GM12878 (cell line): ENCODE data around the gene TRHDE. TPM values are rescaled to one million over a fixed set of nuclear protein-coding genes. Genes with fewer than 3 reads are reported as not detected.

Experiments
- ATAC-seq: fragments of 200-7000 bp; cut with Tn5 transposase; 3 replicates; pipeline ENCODE4 v1.9.1; 2020; ENCODE audit warnings: mild to moderate bottlenecking, moderate library complexity
- BruUV-seq: library from RNA; stranded (reverse); fragments of 400-500 nt; replicated peaks from 2 replicates; lab custom pipeline; 2021; lab: Mats Ljungman, UMichigan
- CTCF ChIA-PET: fragments of 300-600 bp; sonication (Branson Sonifier 250); formaldehyde crosslinking; extraction: SDS; loops from one replicate; lab custom pipeline; 2021; ENCODE audit warnings: inconsistent platforms; lab: Yijun Ruan, JAX
- POLR2A ChIA-PET: fragments of 350-600 bp; formaldehyde crosslinking; extraction: SDS; loops from one replicate; lab custom pipeline; 2021; ENCODE audit warnings: inconsistent platforms; lab: Charles Lee
- RAD21 ChIA-PET: fragments of 300-600 bp; sonication (Branson Sonifier 250); formaldehyde crosslinking; loops from one replicate; lab custom pipeline; 2023; ENCODE audit warnings: antibody characterized with exemption; ENCODE audit not compliant: unreplicated experiment; lab: Charles Lee
- SMC1A ChIA-PET: fragments of 300-600 bp; sonication (Branson Sonifier 250); formaldehyde crosslinking; loops from one replicate; lab custom pipeline; 2023; ENCODE audit not compliant: unreplicated experiment, uncharacterized antibody; lab: Charles Lee
- DNase-seq: peaks from one replicate; pipeline ENCODE4 v3.0.0-alpha.2; 2011; ENCODE audit warnings: low read depth, low spot score
- FAIRE-seq: peaks from 3 replicates; lab custom pipeline; 2011; peaks lifted over from hg19 to GRCh38; lab: Jason Lieb, UNC
- H2AFZ ChIP-seq: 2 replicates; pipeline ENCODE4 v1.6.0; 2011; ENCODE audit warnings: low read depth, low read length, control low read depth; ENCODE audit not compliant: control insufficient read depth
- H3K27ac ChIP-seq: 2 replicates; pipeline ENCODE4 v1.5.1; 2011; ENCODE audit warnings: control low read depth; ENCODE audit not compliant: control insufficient read depth, insufficient read depth
- H3K27me3 ChIP-seq, 2 experiments: replicated peaks in 1 of 2; 2 replicates each; pipeline versions ENCODE4 v1.6.0 to v1.6.1; 2011; ENCODE audit warnings: low read length in 1 of 2; ENCODE audit not compliant: control insufficient read depth in 2 of 2, insufficient read depth in 2 of 2
- H3K36me3 ChIP-seq, 2 experiments: 2 replicates each; pipeline ENCODE4 v1.5.1; 2011; ENCODE audit warnings: low read length in 1 of 2; ENCODE audit not compliant: control insufficient read depth in 2 of 2, insufficient read depth in 2 of 2
- H3K4me1 ChIP-seq: 2 replicates; pipeline ENCODE4 v1.6.1; 2011; ENCODE audit warnings: mild to moderate bottlenecking, low read length, moderate library complexity, mixed read lengths; ENCODE audit not compliant: control insufficient read depth, insufficient read depth
- H3K4me2 ChIP-seq: 2 replicates; pipeline ENCODE4 v1.6.0; 2011; ENCODE audit warnings: control low read depth; ENCODE audit not compliant: control insufficient read depth, insufficient read depth
- H3K4me3 ChIP-seq: fragments of 200-600 bp; sonication (generic); 2 replicates; pipeline ENCODE4 v1.5.1; 2016
- H3K79me2 ChIP-seq: 2 replicates; pipeline ENCODE4 v1.6.0; 2011; ENCODE audit warnings: low read length; ENCODE audit not compliant: control insufficient read depth, insufficient read depth
- H3K9ac ChIP-seq: 2 replicates; pipeline ENCODE4 v1.8.0; 2011; ENCODE audit warnings: low read length, control low read depth, mixed read lengths; ENCODE audit not compliant: control insufficient read depth, insufficient read depth
- H3K9me3 ChIP-seq: replicated peaks from 3 replicates; pipeline ENCODE4 v1.5.1; 2011; ENCODE audit warnings: mild to moderate bottlenecking, low read length; ENCODE audit not compliant: control insufficient read depth, insufficient read depth
- H4K20me1 ChIP-seq: 2 replicates; pipeline ENCODE4 v1.6.0; 2011; ENCODE audit not compliant: control insufficient read depth, insufficient read depth
- BCLAF1 ChIP-seq: fragments of 450-650 bp; IDR thresholded peaks from 2 replicates; pipeline ENCODE4 v1.6.1; 2017; ENCODE audit warnings: antibody characterized with exemption, mild to moderate bottlenecking, moderate library complexity
- BMI1 ChIP-seq: fragments of 450-650 bp; IDR thresholded peaks from 2 replicates; pipeline ENCODE4 v1.6.1; 2016; ENCODE audit warnings: mild to moderate bottlenecking, moderate library complexity, borderline replicate concordance
- CBFB ChIP-seq: IDR thresholded peaks from 2 replicates; pipeline ENCODE4 v1.6.1; 2016; ENCODE audit warnings: antibody characterized with exemption, low read depth
- CREB1 ChIP-seq: IDR thresholded peaks from 2 replicates; pipeline ENCODE4 v1.6.1; 2012; ENCODE audit warnings: low read depth, mild to moderate bottlenecking, inconsistent platforms
- CUX1 ChIP-seq: IDR thresholded peaks from 2 replicates; pipeline ENCODE4 v1.6.1; 2012; ENCODE audit warnings: improper control_type of control experiment, low read depth, low read length; ENCODE audit not compliant: insufficient replicate concordance
- E4F1 ChIP-seq: fragments of 450-650 bp; IDR thresholded peaks from 2 replicates; pipeline ENCODE4 v1.6.1; 2018; ENCODE audit warnings: borderline replicate concordance, mild to moderate bottlenecking; ENCODE audit not compliant: partially characterized antibody
- ETV6 ChIP-seq, 2 experiments: fragments of 450-650 bp in 1 of 2; IDR thresholded peaks in 1 of 2; conservative IDR thresholded peaks in 1 of 2; 2 replicates each; pipeline ENCODE4 v1.6.1; 2014; ENCODE audit warnings: antibody characterized with exemption in 1 of 2, borderline replicate concordance in 1 of 2, low read depth in 1 of 2, mild to moderate bottlenecking in 1 of 2, moderate library complexity in 1 of 2
- IKZF1 ChIP-seq: fragments of 450-650 bp; conservative IDR thresholded peaks from 2 replicates; pipeline ENCODE4 v1.6.1; 2017; ENCODE audit warnings: antibody characterized with exemption, mild to moderate bottlenecking
- IRF4 ChIP-seq: IDR thresholded peaks from 2 replicates; pipeline ENCODE4 v1.6.1; 2011; ENCODE audit warnings: low read depth, low read length
- NFIC ChIP-seq: IDR thresholded peaks from 2 replicates; pipeline ENCODE4 v1.6.1; 2012; ENCODE audit warnings: low read depth, mild to moderate bottlenecking, inconsistent platforms, low read length, moderate library complexity
- NRF1 ChIP-seq: conservative IDR thresholded peaks from 2 replicates; pipeline ENCODE4 v1.6.1; 2011; ENCODE audit warnings: mild to moderate bottlenecking, low read depth, low read length, improper control_type of control experiment
- SMC3 ChIP-seq: IDR thresholded peaks from 2 replicates; pipeline ENCODE4 v1.6.1; 2011; ENCODE audit warnings: low read length, improper control_type of control experiment, borderline replicate concordance
- SP1 ChIP-seq: IDR thresholded peaks from one replicate; pipeline ENCODE4 v1.6.1; 2011; ENCODE audit warnings: low read depth, low read length
- STAT3 ChIP-seq: IDR thresholded peaks from 2 replicates; pipeline ENCODE4 v1.6.1; 2011; ENCODE audit warnings: low read depth, low read length, improper control_type of control experiment
- SUPT20H ChIP-seq: IDR thresholded peaks from 2 replicates; pipeline ENCODE4 v1.6.1; 2011; ENCODE audit warnings: low read depth, mild to moderate bottlenecking, low read length, moderate library complexity, borderline replicate concordance; ENCODE audit not compliant: control insufficient read depth
- WGBS: methylation state at CpG from one replicate; pipeline ENCODE4 v1.1.6; 2016; ENCODE audit warnings: low lambda C conversion rate; ENCODE audit not compliant: insufficient replicate concordance, insufficient coverage; ENCODE audit errors: missing lambda C conversion rate; 5-methylcytosine and 5-hydroxymethylcytosine counted together
- in situ Hi-C: fragments of 300-500 bp; cut with MboI; formaldehyde crosslinking; loops from 9 replicates; pipeline ENCODE4 v1.14.3; 2018; ENCODE audit warnings: mixed read lengths
- intact Hi-C: fragments of 100-400 bp; cut with micrococcal nuclease; formaldehyde crosslinking; loops from one replicate; pipeline ENCODE4 v1.14.2; 2022; ENCODE audit not compliant: unreplicated experiment
- polyA plus RNA-seq, 11 experiments: library from polyadenylated mRNA; depleted of rRNA in 4 of 11; unstranded in 6 of 11; stranded (reverse) in 5 of 11; fragments of >200 nt; fragmentation: Nextera tagmentation in 4 of 11; fragmentation: Illumina TruSeq in 1 of 11; extraction: Ambion mirVana in 4 of 11; extraction: Trizol in 1 of 11; gene quantifications; 1 replicate in 1 of 11; 2 replicates in 10 of 11; pipeline versions ENCODE4 v1.2.1 to v1.2.3, GENCODE V29; 2011 to 2016; ENCODE audit warnings: inconsistent platforms in 2 of 11, missing spikeins in 2 of 11, low read depth in 1 of 11
- total RNA-seq, 4 experiments: library from RNA; depleted of rRNA in 3 of 4; stranded (reverse); fragments of >200 nt in 3 of 4; fragmentation: Illumina TruSeq in 1 of 4; extraction: Trizol in 1 of 4; gene quantifications; 2 replicates each; pipeline versions ENCODE4 v1.2.1 to v1.2.3, GENCODE V29; 2013 to 2021

The TRHDE gene
- total and polyA plus RNA-seq, 10 of the 15 experiments (the other 5 are each of a cell fraction or from before 2014, with no cell fraction given), result not detected

- Histone ChIP-seq H3K27me3 (no peaks in the 10 kb centered on the region), H3K4me1 (no peaks in the 10 kb centered on the region), H3K27ac (no peak overlapping the region), H3K79me2 (no peaks in the 10 kb centered on the region), H2AFZ (no peak overlapping the region), H4K20me1 (no peaks in the 10 kb centered on the region), H3K4me2 (no peak overlapping the region), H3K36me3 (no peaks in the 10 kb centered on the region), H3K9ac (no peak overlapping the region), H3K4me3 (no peak overlapping the region), H3K9me3 (no peaks in the 10 kb centered on the region)
- in situ Hi-C loops, result no loop called here
- no peak for DNase-seq
- WGBS, result 0% methylated on average over 3 of the region's 3 CpGs
- no TSS peak for BruUV-seq
- CTCF ChIA-PET, result interaction anchor here (0.7 kb wide), 1 partner anchor 32 kb away, joined by 3 read pairs; no protein-coding TSS in a partner anchor
- no peak for ATAC-seq
- POLR2A ChIA-PET, result no interaction called here
- FAIRE-seq, result no peak
- RAD21 ChIA-PET, result no interaction called here
- SMC1A ChIA-PET, result no interaction called here
- intact Hi-C loops, result no loop called here
- TF ChIP-seq BCLAF1 (no peak), SUPT20H (no peak), NRF1 (no peak), BMI1 (no peak), IKZF1 (no peak), CREB1 (no peak), E4F1 (no peak), ETV6 (conservative IDR thresholded peaks at IDR 0.05 in 1 of 2, IDR thresholded peaks at IDR 0.05 in 1 of 2; ENCODE audit: borderline replicate concordance in 1 of 2, low read depth in 1 of 2) (no peak), SMC3 (no peak), SP1 (no peak), STAT3 (no peak), NFIC (no peak), IRF4 (no peak), CUX1 (no peak), CBFB (no peak)
Observed at GRCh38 chr12:72586456-72586855, 314.3 kb downstream of the TRHDE start.
